Tibial nerve (tissue), 3 donors: Measurements from ENCODE around the gene COL4A2.

Source experiments
- EP300 ChIP-seq, 2 donors: sonication (generic); formaldehyde crosslinking; IDR thresholded peaks; one replicate each; pipeline ENCODE4 v1.6.1; 2017; ENCODE audit warnings: antibody characterized with exemption in 2 of 2, mild to moderate bottlenecking in 1 of 2
- POLR2A ChIP-seq, 2 donors: fragments of 450-650 bp; IDR thresholded peaks; one replicate each; pipeline ENCODE4 v1.6.1; 2017; ENCODE audit warnings: antibody characterized with exemption in 2 of 2, mild to moderate bottlenecking in 2 of 2, moderate library complexity in 2 of 2

- TF ChIP-seq POLR2A (IDR thresholded peaks at IDR 0.05) (no peak), EP300 (IDR thresholded peaks at IDR 0.05) (no peak)
Observed at GRCh38 chr13:110405597-110406450, 98.7 kb downstream of the COL4A2 start.
